Esophagus mucosa (tissue), 1 donor: ENCODE results near the gene YPEL5. TPM values are rescaled to one million over a fixed set of nuclear protein-coding genes. Genes with fewer than 3 reads are reported as not detected.
"Not testable (repeated sequence)": the region's sequence is repeated elsewhere in the genome, so short reads cannot be mapped to it uniquely, and the experiment has no call there.

Experiments
- ATAC-seq: fragments of 200-7000 bp; cut with Tn5 transposase; one replicate; pipeline ENCODE4 v1.9.1; 2020
- total RNA-seq: library from RNA; stranded (reverse); gene quantifications from one replicate; pipeline ENCODE4 v1.2.4, GENCODE V29; 2023
- donor health status: DM: yes; HTN: yes; CAD: no.

YPEL5 gene
- total RNA-seq, 1 donor from 2014 or later = 56.4 TPM

- ATAC-seq = peak; percentile 70
Observed at GRCh38 chr2:30139131-30139870, 7.5 kb upstream of the YPEL5 start.

GRCh38 chr2:30141136-30141535, 5.7 kb upstream of the YPEL5 start:
- no peak for ATAC-seq

- no peak for ATAC-seq
Observed at GRCh38 chr2:30144260-30144659, 2.5 kb upstream of the YPEL5 start.

- not testable (repeated sequence) for ATAC-seq
Observed at GRCh38 chr2:30144951-30145350, 1.9 kb upstream of the YPEL5 start.

GRCh38 chr2:30145826-30146336, 926 bp upstream of the YPEL5 start:
- ATAC-seq = no peak

GRCh38 chr2:30147196-30147714, 448 bp downstream of the YPEL5 start:
- peak; percentile 6 for ATAC-seq

- peak; percentile 11 for ATAC-seq
Observed at GRCh38 chr2:30147715-30148610, 1.2 kb downstream of the YPEL5 start.

- ATAC-seq = no peak
Observed at GRCh38 chr2:30148850-30149249, 2.0 kb downstream of the YPEL5 start.

- no peak for ATAC-seq
Observed at GRCh38 chr2:30149513-30149912, 2.7 kb downstream of the YPEL5 start.

- ATAC-seq = no peak
Observed at GRCh38 chr2:30149976-30150375, 3.2 kb downstream of the YPEL5 start.

GRCh38 chr2:30150786-30151185, 4.0 kb downstream of the YPEL5 start:
- ATAC-seq = no peak

GRCh38 chr2:30152385-30152784, 5.6 kb downstream of the YPEL5 start:
- no peak for ATAC-seq

- no peak for ATAC-seq
Observed at GRCh38 chr2:30155202-30155601, 8.4 kb downstream of the YPEL5 start.

- peak; percentile 39 for ATAC-seq
Observed at GRCh38 chr2:30155889-30156658, 9.3 kb downstream of the YPEL5 start.

GRCh38 chr2:30157616-30158015, 10.8 kb downstream of the YPEL5 start:
- ATAC-seq = no peak

- no peak for ATAC-seq
Observed at GRCh38 chr2:30159766-30160165, 13.0 kb downstream of the YPEL5 start.

GRCh38 chr2:30161929-30162706, 15.3 kb downstream of the YPEL5 start:
- no peak for ATAC-seq

- ATAC-seq = no peak
Observed at GRCh38 chr2:30162806-30163205, 16.0 kb downstream of the YPEL5 start.

GRCh38 chr2:30164131-30164925, 17.5 kb downstream of the YPEL5 start:
- no peak for ATAC-seq

- ATAC-seq = peak; percentile 88
Observed at GRCh38 chr2:30165050-30165520, 18.3 kb downstream of the YPEL5 start.

- no peak for ATAC-seq
Observed at GRCh38 chr2:30165617-30166016, 18.8 kb downstream of the YPEL5 start.
